Measurements from ENCODE around the gene MRPL20. TPM values are rescaled to one million over a fixed set of nuclear protein-coding genes. Genes with fewer than 3 reads are reported as not detected.

The MRPL20 gene
- total and polyA plus RNA-seq, 4 experiments from 2014 or later = 119 to 202 (median 147) TPM

- POLR2A ChIA-PET (ENCODE audit: partially characterized antibody) = interaction anchor here (0.8 kb wide), 1 partner anchor 29 kb away, joined by 3 read pairs; the partner anchor contains the start of gene CCNL2
- Histone ChIP-seq H3K4me3 (ENCODE audit: low read length in 2 of 2) (no peak overlapping the region), H3K4me1 (ENCODE audit: insufficient read depth, low read length) (no peaks in the 10 kb centered on the region), H3K36me3 (ENCODE audit: insufficient read depth, low read length) (no peaks in the 10 kb centered on the region), H3K27me3 (ENCODE audit: insufficient read depth, low read length) (no peaks in the 10 kb centered on the region), H3K9me3 (ENCODE audit: control insufficient read depth in 1 of 2, low read length in 2 of 2) (no peaks in the 10 kb centered on the region), H3K27ac (ENCODE audit: low read depth, low read length) (no peak overlapping the region)
- DNase-seq = peak in 1 of 5 donors; percentile 33
- Mint-ChIP-seq H3K4me3 (peak overlapping the region in 6 of 8 donors; percentile 15 to 78 (median 60)), H3K9me3 (no peaks in the 10 kb centered on the region), H3K36me3 (no peaks in the 10 kb centered on the region), H3K4me1 (peaks cover 0 to 5% (median 2%) of the 10 kb centered on the region in 4 donors), H3K27me3 (peaks cover 18 to 21% of the 10 kb centered on the region in 2 donors), H3K27ac (peak overlapping the region in 2 of 7 donors; percentile 27 to 47)
- CTCF ChIA-PET (ENCODE audit: partially characterized antibody) = interaction anchor here (1.2 to 1.7 kb wide), 2 partner anchors 12 to 13 kb away, joined by 3 to 5 read pairs; no protein-coding TSS in a partner anchor
- intact Hi-C loops (cut with micrococcal nuclease) = no loop called here
Measured at GRCh38 chr1:1428174-1428573, 21.1 kb upstream of the MRPL20 start.

GRCh38 chr1:1427820-1428148 lies 20.7 kb upstream of the MRPL20 start:
- Mint-ChIP-seq H3K4me3 (no peak overlapping the region), H3K9me3 (no peaks in the 10 kb centered on the region), H3K4me1 (peaks cover 0 to 5% (median 2%) of the 10 kb centered on the region in 4 donors), H3K36me3 (no peaks in the 10 kb centered on the region), H3K27me3 (peaks cover 18 to 22% of the 10 kb centered on the region in 2 donors), H3K27ac (no peak overlapping the region)
- Histone ChIP-seq H3K27ac (ENCODE audit: low read depth, low read length) (no peak overlapping the region), H3K4me3 (ENCODE audit: low read length in 2 of 2) (no peak overlapping the region), H3K9me3 (ENCODE audit: control insufficient read depth in 1 of 2, low read length in 2 of 2) (no peaks in the 10 kb centered on the region), H3K36me3 (ENCODE audit: insufficient read depth, low read length) (no peaks in the 10 kb centered on the region), H3K27me3 (ENCODE audit: insufficient read depth, low read length) (no peaks in the 10 kb centered on the region), H3K4me1 (ENCODE audit: insufficient read depth, low read length) (no peaks in the 10 kb centered on the region)
- CTCF ChIA-PET (ENCODE audit: partially characterized antibody) = no interaction called here
- intact Hi-C loops (cut with micrococcal nuclease) = no loop called here
- POLR2A ChIA-PET (ENCODE audit: partially characterized antibody) = interaction anchor here (0.8 kb wide), 1 partner anchor 29 kb away, joined by 3 read pairs; the partner anchor contains the start of gene CCNL2
- DNase-seq = no peak

GRCh38 chr1:1427106-1427819 lies 20.2 kb upstream of the MRPL20 start:
- Mint-ChIP-seq H3K27me3 (peaks cover 19 to 22% of the 10 kb centered on the region in 2 donors), H3K9me3 (no peaks in the 10 kb centered on the region), H3K36me3 (no peaks in the 10 kb centered on the region), H3K4me1 (peaks cover 0 to 5% (median 2%) of the 10 kb centered on the region in 4 donors), H3K27ac (no peak overlapping the region), H3K4me3 (no peak overlapping the region)
- Histone ChIP-seq H3K27me3 (ENCODE audit: insufficient read depth, low read length) (no peaks in the 10 kb centered on the region), H3K4me1 (ENCODE audit: insufficient read depth, low read length) (no peaks in the 10 kb centered on the region), H3K27ac (ENCODE audit: low read depth, low read length) (no peak overlapping the region), H3K9me3 (ENCODE audit: control insufficient read depth in 1 of 2, low read length in 2 of 2) (no peaks in the 10 kb centered on the region), H3K36me3 (ENCODE audit: insufficient read depth, low read length) (no peaks in the 10 kb centered on the region), H3K4me3 (ENCODE audit: low read length in 2 of 2) (no peak overlapping the region)
- intact Hi-C loops (cut with micrococcal nuclease) = no loop called here
- POLR2A ChIA-PET (ENCODE audit: partially characterized antibody) = interaction anchor here (0.8 kb wide), 1 partner anchor 28 kb away, joined by 3 read pairs; the partner anchor contains the start of gene CCNL2
- DNase-seq = peak in 1 of 5 donors; percentile 5
- CTCF ChIA-PET (ENCODE audit: partially characterized antibody) = no interaction called here

GRCh38 chr1:1426496-1427105 lies 19.5 kb upstream of the MRPL20 start:
- Histone ChIP-seq H3K4me3 (ENCODE audit: low read length in 2 of 2) (no peak overlapping the region), H3K27me3 (ENCODE audit: insufficient read depth, low read length) (no peaks in the 10 kb centered on the region), H3K36me3 (ENCODE audit: insufficient read depth, low read length) (no peaks in the 10 kb centered on the region), H3K9me3 (ENCODE audit: control insufficient read depth in 1 of 2, low read length in 2 of 2) (no peaks in the 10 kb centered on the region), H3K27ac (ENCODE audit: low read depth, low read length) (no peak overlapping the region), H3K4me1 (ENCODE audit: insufficient read depth, low read length) (no peaks in the 10 kb centered on the region)
- POLR2A ChIA-PET (ENCODE audit: partially characterized antibody) = no interaction called here
- H3K9me3 Mint-ChIP-seq = no peaks in the 10 kb centered on the region
- H3K4me1 Mint-ChIP-seq = peaks cover 0 to 5% (median 2%) of the 10 kb centered on the region in 4 donors
- no peak overlapping the region for H3K27ac Mint-ChIP-seq
- DNase-seq = no peak
- intact Hi-C loops (cut with micrococcal nuclease) = no loop called here
- CTCF ChIA-PET (ENCODE audit: partially characterized antibody) = no interaction called here
- H3K4me3 Mint-ChIP-seq = no peak overlapping the region
- H3K27me3 Mint-ChIP-seq = peaks cover 21 to 24% of the 10 kb centered on the region in 2 donors
- H3K36me3 Mint-ChIP-seq = no peaks in the 10 kb centered on the region

GRCh38 chr1:1425753-1426495 lies 18.8 kb upstream of the MRPL20 start:
- peaks cover 0 to 5% (median 2%) of the 10 kb centered on the region in 4 donors for H3K4me1 Mint-ChIP-seq
- H3K27me3 Mint-ChIP-seq = peaks cover 21 to 24% of the 10 kb centered on the region in 2 donors
- Histone ChIP-seq H3K27ac (ENCODE audit: low read depth, low read length) (no peak overlapping the region), H3K9me3 (ENCODE audit: control insufficient read depth in 1 of 2, low read length in 2 of 2) (no peaks in the 10 kb centered on the region), H3K4me3 (ENCODE audit: low read length in 2 of 2) (no peak overlapping the region), H3K36me3 (ENCODE audit: insufficient read depth, low read length) (no peaks in the 10 kb centered on the region), H3K27me3 (ENCODE audit: insufficient read depth, low read length) (no peaks in the 10 kb centered on the region), H3K4me1 (ENCODE audit: insufficient read depth, low read length) (no peaks in the 10 kb centered on the region)
- POLR2A ChIA-PET (ENCODE audit: partially characterized antibody) = no interaction called here
- H3K36me3 Mint-ChIP-seq = no peaks in the 10 kb centered on the region
- intact Hi-C loops (cut with micrococcal nuclease) = no loop called here
- H3K4me3 Mint-ChIP-seq = no peak overlapping the region
- no peak overlapping the region for H3K27ac Mint-ChIP-seq
- CTCF ChIA-PET (ENCODE audit: partially characterized antibody) = no interaction called here
- H3K9me3 Mint-ChIP-seq = no peaks in the 10 kb centered on the region
- no peak for DNase-seq

- Histone ChIP-seq H3K27ac (ENCODE audit: low read depth, low read length) (no peak overlapping the region), H3K36me3 (ENCODE audit: insufficient read depth, low read length) (no peaks in the 10 kb centered on the region), H3K4me3 (ENCODE audit: low read length in 2 of 2) (no peak overlapping the region), H3K9me3 (ENCODE audit: control insufficient read depth in 1 of 2, low read length in 2 of 2) (no peaks in the 10 kb centered on the region), H3K27me3 (ENCODE audit: insufficient read depth, low read length) (no peaks in the 10 kb centered on the region), H3K4me1 (ENCODE audit: insufficient read depth, low read length) (no peaks in the 10 kb centered on the region)
- peaks cover 0 to 5% (median 2%) of the 10 kb centered on the region in 4 donors for H3K4me1 Mint-ChIP-seq
- intact Hi-C loops (cut with micrococcal nuclease) = no loop called here
- H3K4me3 Mint-ChIP-seq = no peak overlapping the region
- peaks cover 21 to 24% of the 10 kb centered on the region in 2 donors for H3K27me3 Mint-ChIP-seq
- ChIA-PET CTCF (ENCODE audit: partially characterized antibody) (no interaction called here), POLR2A (ENCODE audit: partially characterized antibody) (no interaction called here)
- no peaks in the 10 kb centered on the region for H3K9me3 Mint-ChIP-seq
- H3K36me3 Mint-ChIP-seq = no peaks in the 10 kb centered on the region
- no peak overlapping the region for H3K27ac Mint-ChIP-seq
- no peak for DNase-seq
Measured at GRCh38 chr1:1425426-1425752, 18.3 kb upstream of the MRPL20 start.

- no peak overlapping the region for H3K27ac ChIP-seq (ENCODE audit: low read depth, low read length)
- H3K36me3 ChIP-seq (ENCODE audit: insufficient read depth, low read length) = no peaks in the 10 kb centered on the region
- H3K27me3 Mint-ChIP-seq = peaks cover 17 to 22% of the 10 kb centered on the region in 2 donors
- CTCF ChIA-PET (ENCODE audit: partially characterized antibody) = no interaction called here
- no peaks in the 10 kb centered on the region for H3K4me1 ChIP-seq (ENCODE audit: insufficient read depth, low read length)
- peak overlapping the region in 1 of 8 donors; percentile 17 for H3K4me3 Mint-ChIP-seq
- POLR2A ChIA-PET (ENCODE audit: partially characterized antibody) = no interaction called here
- no peaks in the 10 kb centered on the region for H3K9me3 Mint-ChIP-seq
- H3K27ac Mint-ChIP-seq = no peak overlapping the region
- DNase-seq = no peak
- H3K4me3 ChIP-seq (ENCODE audit: low read length in 2 of 2) = no peak overlapping the region
- H3K9me3 ChIP-seq (ENCODE audit: control insufficient read depth in 1 of 2, low read length in 2 of 2) = no peaks in the 10 kb centered on the region
- intact Hi-C loops (cut with micrococcal nuclease) = no loop called here
- H3K36me3 Mint-ChIP-seq = no peaks in the 10 kb centered on the region
- peaks cover 0 to 5% (median 2%) of the 10 kb centered on the region in 4 donors for H3K4me1 Mint-ChIP-seq
- H3K27me3 ChIP-seq (ENCODE audit: insufficient read depth, low read length) = no peaks in the 10 kb centered on the region
Measured at GRCh38 chr1:1424707-1425106, 17.6 kb upstream of the MRPL20 start.
